AG08395 (cell line): ENCODE data around the gene ZNF415.
"Not testable (repeated sequence)": the region's sequence is repeated elsewhere in the genome, so short reads cannot be mapped to it uniquely, and the experiment has no call there.

Experiments
- DNase-seq: peaks from one replicate; pipeline ENCODE4 v3.0.0; 2012; ENCODE audit warnings: mixed read lengths, low spot score

ZNF415 gene

DNA sequence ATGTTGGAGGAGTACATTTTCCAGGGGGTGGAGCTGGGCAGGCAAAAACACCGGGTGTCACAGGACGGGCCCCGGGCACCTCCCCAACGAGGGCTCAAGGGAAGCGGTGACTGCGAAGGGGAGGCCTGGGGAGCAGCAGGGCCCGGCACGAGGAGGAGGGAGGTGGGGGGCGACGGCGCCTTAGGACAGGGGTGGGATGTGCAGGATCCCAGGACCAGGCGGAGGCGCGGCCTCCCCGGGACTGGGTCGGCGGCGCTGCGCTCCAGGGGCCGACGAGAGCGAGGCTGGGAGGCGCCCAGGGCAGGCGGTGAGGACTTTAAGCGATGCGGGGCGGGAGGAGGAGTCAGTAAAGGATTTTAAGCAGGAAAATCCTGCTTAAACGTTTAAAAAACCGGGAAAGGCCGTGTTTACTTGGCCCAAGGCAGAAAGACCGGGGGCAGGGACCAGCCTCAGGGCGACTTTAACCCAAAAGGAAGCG, 29.9 kb downstream of the ZNF415 start:
- DNase-seq = peak; percentile 50

DNA sequence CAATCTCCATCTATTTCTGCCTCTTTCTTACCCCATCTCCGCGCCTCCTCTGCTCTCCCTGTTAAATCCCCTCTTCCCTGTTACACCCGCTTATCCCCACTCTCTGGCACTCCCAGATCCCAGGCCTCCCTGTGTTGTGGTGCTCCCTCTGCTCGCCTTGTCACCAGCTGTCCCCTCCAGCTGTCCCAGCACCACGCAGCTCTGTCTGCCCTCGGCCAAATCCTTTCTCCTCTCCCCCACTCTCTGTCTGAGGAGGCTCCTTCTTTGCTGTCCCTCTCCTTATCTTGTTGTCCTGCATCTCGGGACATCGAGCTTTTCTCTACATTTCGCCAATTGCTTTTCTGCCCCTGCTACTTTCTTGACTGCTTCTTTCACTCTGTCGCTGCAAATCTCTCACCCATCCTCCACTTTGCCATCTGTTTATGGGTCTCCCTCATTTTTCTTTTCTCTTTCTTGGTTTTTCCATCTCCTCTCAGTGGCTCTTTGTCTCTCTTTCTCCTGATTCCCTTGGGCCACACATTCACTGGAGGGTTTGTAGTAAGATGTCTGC, 30.4 kb downstream of the ZNF415 start:
- no peak for DNase-seq

DNA sequence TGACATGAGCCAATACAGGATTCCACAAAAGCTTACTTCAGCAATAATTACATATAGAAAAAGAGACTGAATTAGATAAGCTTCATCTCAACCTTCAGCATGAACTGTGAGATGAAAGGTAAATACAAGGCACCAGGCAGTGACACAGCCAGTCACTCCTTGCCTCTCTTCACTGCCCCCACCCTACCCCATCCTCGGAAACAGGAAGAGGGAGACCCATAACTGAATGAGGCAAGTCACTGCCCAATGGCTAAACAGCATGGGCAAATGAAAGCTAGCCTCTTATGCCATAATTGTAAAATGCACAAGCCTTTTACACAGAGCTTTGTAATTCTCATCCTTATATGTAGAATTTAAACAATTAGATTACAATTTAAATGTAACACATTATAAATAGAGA, 31.2 kb downstream of the ZNF415 start:
- no peak for DNase-seq

DNA sequence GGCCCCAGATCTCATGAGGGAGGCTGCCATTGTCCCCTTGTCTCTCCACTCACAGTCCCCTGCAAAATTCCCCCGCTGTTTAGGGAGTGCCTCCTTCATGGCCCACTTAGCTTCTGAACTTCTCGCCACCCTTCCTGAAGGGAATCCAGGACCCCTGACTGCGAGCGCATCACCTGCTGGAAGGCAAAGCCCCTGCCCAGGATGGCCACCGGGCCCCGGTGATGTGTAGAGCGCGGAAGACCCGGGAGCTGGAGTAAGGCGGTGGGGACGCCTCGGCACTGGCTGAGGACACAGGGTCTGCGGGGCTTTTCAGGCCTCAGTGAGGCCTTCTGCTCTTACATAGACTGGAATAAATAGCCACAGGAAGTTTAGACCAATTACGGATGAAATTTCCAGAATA, 34.1 kb downstream of the ZNF415 start:
- DNase-seq = not testable (repeated sequence)

DNA sequence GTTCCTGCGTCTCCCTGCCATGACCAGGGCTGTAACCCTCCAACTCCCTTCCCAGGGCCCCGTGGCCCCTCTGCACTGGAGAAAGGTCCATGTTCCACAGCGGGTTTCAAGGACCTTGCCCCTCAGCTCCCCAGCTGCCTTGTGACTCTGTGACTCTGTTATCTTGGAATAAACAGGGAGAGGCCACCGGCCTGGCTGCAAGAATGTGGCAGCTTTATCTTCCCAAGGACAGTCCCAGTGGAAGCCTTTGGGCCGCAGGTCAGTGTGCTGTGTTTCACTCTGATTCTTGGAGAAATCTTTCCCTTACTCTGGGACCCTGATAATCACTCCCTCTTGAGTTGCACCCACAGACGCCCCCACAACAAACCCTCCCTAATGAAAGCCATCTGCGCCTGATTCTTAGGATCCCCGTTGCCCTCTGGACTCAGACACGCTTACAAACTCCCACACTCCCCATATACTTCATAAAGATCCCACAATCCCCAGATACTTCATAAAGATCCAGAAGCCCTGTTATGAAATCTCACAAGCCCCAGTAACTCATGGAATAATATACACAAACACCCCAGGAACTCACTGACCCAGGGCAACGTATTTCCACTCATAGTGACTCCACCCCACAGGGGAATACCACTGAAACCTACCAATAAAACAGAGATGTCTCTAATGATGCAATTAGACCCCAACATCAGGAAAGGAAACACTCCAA, 35.6 kb downstream of the ZNF415 start:
- DNase-seq = not testable (repeated sequence)

DNA sequence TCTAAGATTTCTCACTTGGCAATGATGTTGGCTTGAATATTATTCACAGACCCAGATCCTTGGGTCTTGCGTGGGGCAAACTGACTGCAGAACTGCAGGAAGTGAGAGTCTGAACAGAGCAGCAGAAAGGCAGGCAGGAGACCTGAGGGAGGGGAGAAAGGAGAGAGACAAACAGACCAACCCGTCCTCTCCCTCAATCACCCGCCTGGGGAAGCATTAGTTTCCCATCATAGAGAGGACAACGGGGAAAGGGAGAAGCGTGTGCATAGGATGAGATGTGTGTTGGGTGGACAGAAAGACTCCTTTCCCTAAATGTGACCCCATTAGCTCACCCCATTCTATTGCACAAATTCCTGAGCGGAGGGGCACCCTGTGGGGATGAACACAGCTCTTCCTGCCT, 36.1 kb downstream of the ZNF415 start:
- not testable (repeated sequence) for DNase-seq

DNA sequence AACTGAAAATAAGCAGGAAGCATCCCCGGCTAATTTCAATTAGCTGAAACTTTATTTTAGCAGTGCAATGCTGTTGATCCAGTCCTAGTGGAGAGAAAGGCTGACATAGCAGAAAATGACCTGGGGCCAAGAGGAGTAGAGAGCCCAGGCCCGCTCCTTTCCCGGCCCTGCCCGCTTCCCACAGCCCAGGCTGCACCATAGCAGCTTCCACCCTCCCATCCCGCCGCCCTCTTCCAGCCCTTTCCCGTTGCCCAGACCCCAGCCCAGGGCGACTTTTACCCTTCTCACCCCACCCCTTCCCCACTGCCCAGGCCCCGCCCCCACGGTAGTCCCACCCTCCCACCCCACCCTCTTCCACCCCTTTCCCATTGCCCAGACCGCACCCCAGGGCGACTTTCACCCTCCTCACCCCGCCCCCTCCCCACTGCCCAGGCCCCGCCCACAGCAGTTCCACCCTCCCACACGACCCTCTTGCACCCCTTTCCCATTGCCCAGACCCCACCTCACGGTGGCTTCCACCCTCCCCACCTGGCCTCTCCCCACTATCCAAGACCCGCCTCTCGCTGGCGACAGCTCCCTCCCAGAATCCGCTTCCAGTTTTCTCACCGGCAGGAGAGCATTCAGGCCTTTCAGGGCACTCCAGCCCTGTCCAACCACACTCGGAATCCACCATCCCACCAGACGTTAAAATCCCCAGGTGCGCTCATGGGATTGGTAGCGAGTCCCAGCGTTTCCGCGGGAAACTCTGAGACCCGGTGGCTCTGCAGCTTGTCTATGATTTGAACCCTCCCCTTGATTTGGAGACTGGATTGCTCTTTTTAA, 37.7 kb downstream of the ZNF415 start:
- DNase-seq = no peak

DNA sequence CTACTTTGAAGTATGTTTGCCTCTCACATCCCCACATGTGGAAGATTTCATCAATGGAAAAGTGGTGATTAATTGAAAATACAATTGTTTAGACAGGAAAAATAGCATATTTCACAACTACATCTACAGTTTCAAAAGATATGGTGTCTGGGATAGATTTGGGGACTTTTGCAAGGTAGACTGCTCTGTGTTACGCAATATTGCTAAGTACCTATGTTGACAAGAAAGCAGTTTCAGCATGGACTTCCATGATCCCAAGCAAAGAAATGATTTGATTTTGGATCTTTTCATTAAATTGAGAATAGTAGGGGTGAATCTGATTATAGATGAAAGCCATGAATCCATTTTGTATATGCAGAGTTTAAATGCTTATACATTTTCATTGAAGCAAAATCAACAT, 40.0 kb downstream of the ZNF415 start:
- DNase-seq = no peak

DNA sequence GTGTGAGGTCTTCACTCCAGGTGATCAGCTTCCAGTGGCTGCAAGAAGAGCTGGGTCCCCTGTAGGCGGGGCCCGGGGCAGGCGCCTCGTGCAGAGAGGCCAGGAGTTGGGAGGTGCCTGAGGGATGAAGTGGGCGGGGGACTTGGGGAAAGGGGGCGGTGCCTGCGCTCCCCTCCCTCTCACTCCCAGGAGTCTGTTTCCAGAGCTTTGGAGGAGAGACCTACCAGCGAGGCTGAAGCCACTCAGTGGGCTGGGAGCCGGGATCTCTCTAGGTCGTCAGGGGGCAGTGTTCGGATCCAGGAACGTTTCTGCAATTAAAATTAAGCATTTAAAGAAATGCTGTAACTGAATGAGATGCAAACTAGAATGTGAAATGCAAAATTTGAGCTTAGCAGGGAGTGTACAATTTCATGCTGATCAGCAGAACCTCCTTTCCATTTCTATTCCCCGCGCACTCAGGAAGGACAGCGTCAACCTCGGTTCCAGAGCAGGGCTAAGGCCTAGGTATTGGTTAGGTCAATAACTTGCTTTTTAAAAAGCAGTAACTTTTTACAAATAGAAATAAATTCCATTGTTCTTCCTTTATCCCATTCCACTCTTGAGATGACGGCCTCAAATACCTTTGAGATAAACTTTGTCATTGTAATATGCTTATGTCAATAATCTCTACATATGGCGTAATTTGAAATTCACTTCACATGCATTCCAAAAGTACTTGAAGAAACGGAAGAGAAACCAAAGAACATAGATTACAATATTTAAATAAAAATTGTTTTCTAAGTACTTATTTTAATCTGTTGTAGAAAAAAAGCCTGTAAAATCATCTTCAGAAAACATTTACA, 41.1 kb downstream of the ZNF415 start:
- DNase-seq = no peak

DNA sequence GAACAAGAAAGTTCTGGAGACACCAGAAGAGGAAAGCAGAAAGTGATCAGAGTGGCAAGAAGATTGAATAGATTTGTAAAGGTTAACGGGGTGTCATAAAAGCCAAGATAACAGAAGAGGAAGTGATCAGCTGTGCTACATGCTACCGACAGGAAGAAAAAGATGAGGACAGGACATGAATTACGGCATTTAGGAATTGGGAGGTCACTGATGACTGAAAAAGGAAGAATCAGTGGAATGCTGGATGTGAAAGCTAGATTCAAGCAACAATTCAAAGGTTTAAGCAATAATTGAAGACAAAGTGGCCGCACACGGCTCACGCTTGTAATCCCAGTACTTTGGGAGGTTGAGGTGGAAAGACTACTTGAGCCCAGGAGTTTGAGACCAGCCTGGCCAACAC, 44.6 kb downstream of the ZNF415 start:
- DNase-seq = no peak

DNA sequence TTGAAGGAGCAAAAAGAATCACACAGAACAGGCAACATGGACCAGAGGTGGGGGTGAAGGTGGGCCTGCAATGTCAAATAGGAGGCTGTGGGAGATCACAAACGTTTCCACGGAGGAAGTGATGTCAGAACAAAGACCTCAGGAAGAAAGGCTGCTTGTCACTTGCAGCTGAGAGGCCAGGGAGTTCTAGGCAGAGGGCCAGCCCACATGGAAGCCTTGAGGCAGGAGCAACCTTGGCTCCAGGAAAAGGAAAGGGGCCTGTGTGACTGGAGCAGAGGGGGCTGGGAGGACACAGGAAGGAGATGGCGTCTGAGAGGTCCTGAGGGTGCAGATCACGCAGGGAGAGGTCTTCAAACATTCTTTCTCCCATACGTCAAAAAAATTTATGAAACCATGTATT, 45.8 kb downstream of the ZNF415 start:
- no peak for DNase-seq

DNA sequence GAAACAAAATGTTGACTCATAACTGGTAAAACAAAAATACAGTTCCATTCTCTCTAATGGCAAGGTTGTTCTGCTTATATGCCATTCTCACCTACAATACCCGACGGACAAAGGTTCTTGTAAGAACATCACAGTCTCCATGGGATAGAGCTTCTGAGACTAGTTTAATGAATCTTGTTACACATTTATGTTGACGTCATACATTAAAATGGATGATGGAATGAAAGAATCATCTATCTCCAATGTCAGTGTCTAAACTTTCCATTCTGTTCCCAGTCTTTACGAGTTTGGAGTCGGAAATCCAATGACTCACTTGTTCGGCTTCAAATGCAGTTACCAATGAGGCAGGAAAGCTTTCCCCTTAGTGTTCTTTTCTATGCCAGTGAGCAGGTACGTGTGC, 47.2 kb downstream of the ZNF415 start:
- no peak for DNase-seq

DNA sequence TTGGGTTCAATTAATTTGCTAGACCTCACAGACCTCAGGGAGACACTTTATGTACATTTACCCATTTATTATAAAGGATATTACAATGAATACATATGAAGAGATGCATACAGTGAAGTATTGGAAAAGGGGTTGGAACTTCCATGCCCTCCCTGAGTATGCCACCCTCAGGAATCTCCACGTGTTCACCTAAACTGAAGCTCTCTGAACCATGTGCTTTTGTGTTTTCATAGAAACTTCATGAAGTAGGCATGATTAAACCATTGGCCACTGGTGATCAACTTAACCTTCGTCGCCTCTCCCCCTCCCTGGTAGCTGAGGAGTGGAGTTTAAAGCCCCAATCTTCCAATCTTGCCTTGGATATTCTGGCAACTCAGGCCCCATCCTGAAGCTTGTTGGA, 49.8 kb downstream of the ZNF415 start:
- no peak for DNase-seq

DNA sequence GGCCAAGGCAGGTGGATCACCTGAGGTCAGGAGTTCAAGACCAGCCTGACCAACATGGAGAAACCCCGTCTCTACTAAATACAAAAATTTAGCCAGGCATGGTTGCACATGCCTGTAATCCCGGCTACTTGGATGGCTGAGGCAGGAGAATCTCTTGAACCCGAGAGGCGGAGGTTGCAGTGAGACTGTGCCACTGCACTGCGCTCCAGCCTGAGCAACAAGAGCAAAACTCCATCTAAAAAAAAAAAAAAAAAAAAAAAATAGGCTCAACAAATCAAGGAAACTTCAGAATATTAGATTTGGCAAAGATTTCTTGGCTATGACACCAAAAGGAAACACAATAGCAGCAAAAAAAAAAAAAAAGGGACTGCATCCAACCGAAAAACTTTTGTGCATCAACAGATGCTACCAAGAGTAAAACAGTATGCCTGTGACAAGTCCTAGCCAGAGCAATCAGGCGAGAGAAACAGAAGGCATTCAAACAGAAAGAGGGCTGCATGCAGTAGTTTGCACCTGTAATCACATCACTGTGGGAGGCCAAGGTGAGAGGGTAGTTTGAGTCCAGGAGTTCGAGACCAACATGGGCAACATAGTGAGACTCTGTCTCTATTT, 53.3 kb downstream of the ZNF415 start:
- no peak for DNase-seq

DNA sequence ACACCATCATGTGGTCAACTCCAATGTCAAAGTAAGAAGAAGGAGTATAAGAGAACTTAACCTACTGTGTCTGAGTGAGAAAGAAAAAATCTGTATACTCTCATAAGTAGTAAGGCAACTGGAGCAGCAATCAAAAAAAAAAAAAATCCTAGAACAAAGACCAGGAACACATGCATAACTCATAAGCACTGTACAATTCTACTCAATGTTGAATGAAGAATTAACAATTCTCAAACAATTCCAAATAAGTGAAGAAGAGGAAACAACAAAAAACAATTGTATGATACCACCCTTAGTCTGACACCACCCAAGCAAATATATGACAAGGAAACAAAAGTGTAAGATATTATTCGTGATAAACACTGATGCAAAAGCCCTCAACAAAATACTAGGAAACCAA, 54.0 kb downstream of the ZNF415 start:
- no peak for DNase-seq

DNA sequence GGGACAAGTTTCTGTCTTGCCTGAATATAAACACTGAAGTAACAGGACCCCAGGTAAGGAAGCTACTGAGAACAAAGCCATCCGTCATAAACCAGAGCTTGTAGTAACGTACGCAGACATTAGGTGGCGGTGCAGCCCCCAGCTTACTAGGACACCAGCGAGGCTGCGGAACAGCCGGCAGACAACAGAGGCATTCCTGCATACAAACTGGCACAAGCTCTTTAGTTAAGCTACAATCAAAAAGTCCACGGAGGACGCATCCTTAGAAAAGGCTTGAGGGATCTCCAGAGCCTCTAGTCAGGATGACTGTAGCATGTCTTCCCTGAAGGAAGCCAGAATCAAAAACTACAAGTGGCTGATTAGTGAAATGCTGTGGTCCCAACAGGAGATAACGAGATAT, 55.7 kb downstream of the ZNF415 start:
- DNase-seq = peak; percentile 33

DNA sequence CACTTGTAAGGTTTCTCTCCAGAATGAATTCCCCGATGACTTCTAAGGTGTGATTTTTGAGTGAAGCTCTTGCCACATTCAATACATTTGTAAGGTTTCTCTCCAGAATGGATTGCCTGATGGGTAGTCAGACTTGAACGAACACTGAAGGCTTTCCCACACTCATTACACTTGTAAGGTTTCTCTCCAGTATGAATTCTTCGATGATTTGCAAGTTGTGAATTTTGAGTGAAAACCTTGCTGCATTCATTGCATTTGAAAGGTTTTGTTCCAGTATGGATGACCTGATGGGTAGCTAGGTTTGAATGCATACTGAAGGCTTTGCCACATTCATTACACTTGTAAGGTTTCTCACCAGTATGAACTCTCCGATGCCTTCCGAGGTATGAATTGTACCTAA, 63.9 kb downstream of the ZNF415 start:
- no peak for DNase-seq

DNA sequence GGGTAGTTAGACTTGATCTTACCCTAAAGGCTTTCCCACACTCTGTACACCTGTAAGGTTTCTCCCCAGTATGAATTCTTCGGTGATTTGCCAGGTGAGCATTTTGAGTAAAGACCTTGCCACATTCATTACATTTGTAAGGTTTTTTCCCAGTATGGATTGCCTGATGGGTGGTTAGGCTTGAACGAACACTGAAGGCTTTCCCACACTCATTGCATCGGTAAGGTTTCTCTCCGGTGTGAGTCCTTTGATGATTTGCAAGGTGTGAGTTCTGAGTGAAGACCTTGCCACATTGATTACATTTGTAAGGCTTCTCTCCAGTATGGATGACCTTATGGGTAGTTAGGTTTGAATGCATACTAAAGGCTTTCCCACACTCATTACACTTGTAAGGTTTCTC, 64.5 kb downstream of the ZNF415 start:
- DNase-seq = no peak

DNA sequence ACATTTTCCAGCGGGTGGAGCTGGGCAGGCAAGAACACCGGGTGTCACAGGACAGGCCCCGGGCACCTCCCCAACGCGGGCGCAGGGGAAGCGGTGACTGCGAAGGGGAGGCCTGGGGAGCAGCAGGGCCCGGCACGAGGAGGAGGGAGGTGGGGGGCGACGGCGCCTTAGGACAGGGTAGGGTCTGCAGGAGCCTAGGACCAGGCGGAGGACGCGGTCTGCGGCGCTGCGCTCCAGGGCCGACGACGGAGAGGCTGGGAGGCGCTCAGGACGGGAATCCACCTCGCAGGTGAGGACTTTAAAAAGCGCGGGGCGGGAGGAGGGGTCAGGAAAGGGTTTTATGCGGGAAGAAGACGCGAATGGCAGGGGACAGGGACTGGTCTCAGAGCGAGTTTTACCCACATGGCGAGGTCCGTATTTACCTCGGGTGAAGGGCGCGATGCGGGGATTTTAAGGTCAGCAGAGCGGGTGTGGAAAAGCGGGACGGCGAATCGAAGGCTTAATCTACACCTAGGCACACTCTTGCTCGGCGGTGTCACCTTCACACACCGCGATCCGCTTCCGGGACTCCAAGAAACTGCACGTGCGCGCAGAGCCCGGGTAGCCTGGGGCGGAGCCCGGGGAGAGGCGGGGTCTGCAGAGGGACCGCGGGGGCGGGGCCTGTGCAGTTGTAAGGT, 74.7 kb downstream of the ZNF415 start:
- no peak for DNase-seq
